Measurements from ENCODE around the gene OTOL1.

DNA sequence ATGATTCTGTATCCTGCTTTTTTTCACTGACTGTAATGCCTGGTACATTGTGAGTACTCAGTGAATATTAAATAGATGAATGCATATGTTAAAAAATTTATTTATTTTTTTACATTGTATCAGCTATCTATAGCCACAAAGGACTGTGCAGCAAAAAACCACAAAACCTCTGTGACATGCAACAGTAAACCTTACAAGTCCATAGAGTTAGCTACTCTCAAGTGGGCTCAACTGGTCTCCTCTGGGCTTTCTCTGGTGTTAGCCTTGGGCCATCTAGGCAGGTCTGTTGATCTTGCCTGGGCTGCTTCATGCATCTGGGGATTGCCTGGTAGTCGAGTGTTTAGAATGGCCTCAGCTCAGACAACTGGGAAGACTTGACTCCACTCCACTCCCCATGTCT lies 35.3 kb downstream of the OTOL1 start:
- TF ChIP-seq, protein P1, sequence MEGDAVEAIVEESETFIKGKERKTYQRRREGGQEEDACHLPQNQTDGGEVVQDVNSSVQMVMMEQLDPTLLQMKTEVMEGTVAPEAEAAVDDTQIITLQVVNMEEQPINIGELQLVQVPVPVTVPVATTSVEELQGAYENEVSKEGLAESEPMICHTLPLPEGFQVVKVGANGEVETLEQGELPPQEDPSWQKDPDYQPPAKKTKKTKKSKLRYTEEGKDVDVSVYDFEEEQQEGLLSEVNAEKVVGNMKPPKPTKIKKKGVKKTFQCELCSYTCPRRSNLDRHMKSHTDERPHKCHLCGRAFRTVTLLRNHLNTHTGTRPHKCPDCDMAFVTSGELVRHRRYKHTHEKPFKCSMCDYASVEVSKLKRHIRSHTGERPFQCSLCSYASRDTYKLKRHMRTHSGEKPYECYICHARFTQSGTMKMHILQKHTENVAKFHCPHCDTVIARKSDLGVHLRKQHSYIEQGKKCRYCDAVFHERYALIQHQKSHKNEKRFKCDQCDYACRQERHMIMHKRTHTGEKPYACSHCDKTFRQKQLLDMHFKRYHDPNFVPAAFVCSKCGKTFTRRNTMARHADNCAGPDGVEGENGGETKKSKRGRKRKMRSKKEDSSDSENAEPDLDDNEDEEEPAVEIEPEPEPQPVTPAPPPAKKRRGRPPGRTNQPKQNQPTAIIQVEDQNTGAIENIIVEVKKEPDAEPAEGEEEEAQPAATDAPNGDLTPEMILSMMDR (IDR thresholded peaks at IDR 0.05; ENCODE audit: low read depth, low read length), result no peak
- no peak for TF ChIP-seq MYC (IDR thresholded peaks at IDR 0.05; ENCODE audit: low read depth, low read length)
- TF ChIP-seq POLR2A (IDR thresholded peaks at IDR 0.05; ENCODE audit: extremely low read depth, insufficient read length), result no peak
- TF ChIP-seq, protein P2, sequence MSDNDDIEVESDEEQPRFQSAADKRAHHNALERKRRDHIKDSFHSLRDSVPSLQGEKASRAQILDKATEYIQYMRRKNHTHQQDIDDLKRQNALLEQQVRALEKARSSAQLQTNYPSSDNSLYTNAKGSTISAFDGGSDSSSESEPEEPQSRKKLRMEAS (IDR thresholded peaks at IDR 0.05; ENCODE audit: low read depth, low read length), result no peak
